Fibroblast of lung (primary cell): ENCODE measurements around the gene BCAR1. TPM values are rescaled to one million over a fixed set of nuclear protein-coding genes. Genes with fewer than 3 reads are reported as not detected.
"Not testable (repeated sequence)": the region's sequence is repeated elsewhere in the genome, so short reads cannot be mapped to it uniquely, and the experiment has no call there.

Source experiments
- DNase-seq, 2 donors: peaks; one replicate each; pipeline versions ENCODE4 v3.0.0 to v3.0.0-alpha.2; 2010; ENCODE audit warnings: low read depth in 2 of 2
- H2AFZ ChIP-seq: 2 replicates; pipeline ENCODE4 v1.5.1; 2012; ENCODE audit warnings: low read length, control low read depth, inconsistent platforms
- H3K27ac ChIP-seq: 2 replicates; pipeline ENCODE4 v1.5.1; 2011; ENCODE audit warnings: low read length, control low read depth; ENCODE audit not compliant: insufficient read depth
- H3K27me3 ChIP-seq: 2 replicates; pipeline ENCODE4 v1.5.1; 2011; ENCODE audit warnings: mild to moderate bottlenecking, low read length; ENCODE audit not compliant: control insufficient read depth, insufficient read depth
- H3K36me3 ChIP-seq: 2 replicates; pipeline ENCODE4 v1.5.1; 2011; ENCODE audit warnings: low read length; ENCODE audit not compliant: control insufficient read depth, insufficient read depth
- H3K4me1 ChIP-seq: 2 replicates; pipeline ENCODE4 v1.5.1; 2011; ENCODE audit warnings: low read length; ENCODE audit not compliant: control insufficient read depth, insufficient read depth; ENCODE audit errors: extremely low read depth
- H3K4me2 ChIP-seq: 2 replicates; pipeline ENCODE4 v1.5.1; 2011; ENCODE audit warnings: low read length, control low read depth; ENCODE audit not compliant: insufficient read depth; ENCODE audit errors: extremely low read depth
- H3K4me3 ChIP-seq, 4 experiments: fragments of 200-600 bp in 1 of 4; sonication (generic) in 1 of 4; replicated peaks in 1 of 4; 2 replicates each; pipeline ENCODE4 v1.5.1; 2011 to 2016; ENCODE audit warnings: low read length in 4 of 4, low read depth in 3 of 4, mild to moderate bottlenecking in 3 of 4, control low read depth in 2 of 4, inconsistent platforms in 1 of 4, mixed read lengths in 1 of 4; ENCODE audit not compliant: insufficient read depth in 1 of 4; ENCODE audit errors: control extremely low read depth in 1 of 4
- H3K79me2 ChIP-seq: 2 replicates; pipeline ENCODE4 v1.5.1; 2012; ENCODE audit warnings: mild to moderate bottlenecking, low read length, inconsistent platforms; ENCODE audit not compliant: control insufficient read depth, insufficient read depth
- H3K9ac ChIP-seq: 2 replicates; pipeline ENCODE4 v1.5.1; 2011; ENCODE audit warnings: mild to moderate bottlenecking, low read length, control low read depth; ENCODE audit not compliant: insufficient read depth
- H3K9me3 ChIP-seq: 2 replicates; pipeline ENCODE4 v1.5.1; 2012; ENCODE audit warnings: low read depth, low read length; ENCODE audit not compliant: control insufficient read depth, insufficient read depth
- H4K20me1 ChIP-seq: 2 replicates; pipeline ENCODE4 v1.5.1; 2011; ENCODE audit warnings: low read length; ENCODE audit not compliant: control insufficient read depth, insufficient read depth; ENCODE audit errors: extremely low read depth
- EZH2 ChIP-seq: IDR thresholded peaks from 2 replicates; pipeline ENCODE4 v1.5.1; 2012; ENCODE audit warnings: low read length, control low read depth, mild to moderate bottlenecking; ENCODE audit errors: missing control alignments
- polyA plus RNA-seq, 2 donors: library from polyadenylated mRNA; depleted of rRNA in 1 of 2; stranded (reverse) in 1 of 2; unstranded in 1 of 2; fragments of >200 nt; gene quantifications; 2 replicates each; pipeline ENCODE4 v1.2.1, GENCODE V29; 2011 to 2012; ENCODE audit warnings: missing spikeins in 1 of 2
- total RNA-seq: library from RNA; depleted of rRNA; stranded (reverse); fragments of >200 nt; gene quantifications from 2 replicates; pipeline ENCODE4 v1.2.1, GENCODE V29; 2014
- TF ChIP-seq, protein P1 (sequence below), 2 donors: IDR thresholded peaks in 1 of 2; conservative IDR thresholded peaks in 1 of 2; 1 replicate in 1 of 2; 2 replicates in 1 of 2; pipeline ENCODE4 v1.5.1; 2011 to 2012; ENCODE audit warnings: low read length in 2 of 2, control low read depth in 1 of 2, inconsistent platforms in 1 of 2, low read depth in 1 of 2, mild to moderate bottlenecking in 1 of 2

The BCAR1 gene
- total and polyA plus RNA-seq, 2 donors (not counting 1 experiment from before 2014, with no cell fraction given), result 36.8 to 66.5 TPM

GRCh38 chr16:75217389-75217851 is 34.0 kb downstream of the BCAR1 start:
- Histone ChIP-seq H3K9ac (no peak overlapping the region), H3K4me2 (no peak overlapping the region), H3K79me2 (no peaks in the 10 kb centered on the region), H4K20me1 (no peaks in the 10 kb centered on the region), H2AFZ (no peak overlapping the region), H3K36me3 (no peaks in the 10 kb centered on the region), H3K4me1 (no peaks in the 10 kb centered on the region), H3K4me3 (no peak overlapping the region), H3K27me3 (no peaks in the 10 kb centered on the region), H3K9me3 (no peaks in the 10 kb centered on the region), H3K27ac (no peak overlapping the region)
- no peak for DNase-seq
- TF ChIP-seq EZH2, result no peak
- TF ChIP-seq, protein P1, sequence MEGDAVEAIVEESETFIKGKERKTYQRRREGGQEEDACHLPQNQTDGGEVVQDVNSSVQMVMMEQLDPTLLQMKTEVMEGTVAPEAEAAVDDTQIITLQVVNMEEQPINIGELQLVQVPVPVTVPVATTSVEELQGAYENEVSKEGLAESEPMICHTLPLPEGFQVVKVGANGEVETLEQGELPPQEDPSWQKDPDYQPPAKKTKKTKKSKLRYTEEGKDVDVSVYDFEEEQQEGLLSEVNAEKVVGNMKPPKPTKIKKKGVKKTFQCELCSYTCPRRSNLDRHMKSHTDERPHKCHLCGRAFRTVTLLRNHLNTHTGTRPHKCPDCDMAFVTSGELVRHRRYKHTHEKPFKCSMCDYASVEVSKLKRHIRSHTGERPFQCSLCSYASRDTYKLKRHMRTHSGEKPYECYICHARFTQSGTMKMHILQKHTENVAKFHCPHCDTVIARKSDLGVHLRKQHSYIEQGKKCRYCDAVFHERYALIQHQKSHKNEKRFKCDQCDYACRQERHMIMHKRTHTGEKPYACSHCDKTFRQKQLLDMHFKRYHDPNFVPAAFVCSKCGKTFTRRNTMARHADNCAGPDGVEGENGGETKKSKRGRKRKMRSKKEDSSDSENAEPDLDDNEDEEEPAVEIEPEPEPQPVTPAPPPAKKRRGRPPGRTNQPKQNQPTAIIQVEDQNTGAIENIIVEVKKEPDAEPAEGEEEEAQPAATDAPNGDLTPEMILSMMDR (conservative IDR thresholded peaks at IDR 0.05 in 1 of 2, IDR thresholded peaks at IDR 0.05 in 1 of 2; ENCODE audit: low read depth in 1 of 2, low read length in 2 of 2), result no peak

- Histone ChIP-seq H3K27ac (no peak overlapping the region), H3K4me2 (no peak overlapping the region), H3K9me3 (no peaks in the 10 kb centered on the region), H3K4me3 (no peak overlapping the region), H3K36me3 (no peaks in the 10 kb centered on the region), H2AFZ (no peak overlapping the region), H3K27me3 (no peaks in the 10 kb centered on the region), H3K4me1 (no peaks in the 10 kb centered on the region), H4K20me1 (no peaks in the 10 kb centered on the region), H3K9ac (no peak overlapping the region), H3K79me2 (no peaks in the 10 kb centered on the region)
- TF ChIP-seq, protein P1 (conservative IDR thresholded peaks at IDR 0.05 in 1 of 2, IDR thresholded peaks at IDR 0.05 in 1 of 2; ENCODE audit: low read depth in 1 of 2, low read length in 2 of 2), result no peak
- TF ChIP-seq EZH2, result no peak
- DNase-seq, result no peak
These were observed 34.8 kb downstream of the BCAR1 start for GRCh38 chr16:75216576-75216975.

- TF ChIP-seq EZH2, result no peak
- TF ChIP-seq, protein P1 (conservative IDR thresholded peaks at IDR 0.05 in 1 of 2, IDR thresholded peaks at IDR 0.05 in 1 of 2; ENCODE audit: low read depth in 1 of 2, low read length in 2 of 2), result no peak
- Histone ChIP-seq H3K9me3 (no peaks in the 10 kb centered on the region), H3K27me3 (no peaks in the 10 kb centered on the region), H3K4me2 (no peak overlapping the region), H3K27ac (no peak overlapping the region), H3K4me3 (no peak overlapping the region), H2AFZ (no peak overlapping the region), H3K79me2 (no peaks in the 10 kb centered on the region), H4K20me1 (no peaks in the 10 kb centered on the region), H3K36me3 (no peaks in the 10 kb centered on the region), H3K9ac (no peak overlapping the region), H3K4me1 (no peaks in the 10 kb centered on the region)
- peak in 1 of 2 donors; percentile 50 for DNase-seq
These were observed 35.3 kb downstream of the BCAR1 start for GRCh38 chr16:75216127-75216526.

GRCh38 chr16:75211286-75211685 is 40.1 kb downstream of the BCAR1 start:
- H3K4me3 ChIP-seq, H3K4me1 ChIP-seq, H4K20me1 ChIP-seq, H3K36me3 ChIP-seq, H3K27ac ChIP-seq, H3K9ac ChIP-seq, H3K9me3 ChIP-seq, H3K4me2 ChIP-seq, H3K27me3 ChIP-seq, DNase-seq, H3K79me2 ChIP-seq, H2AFZ ChIP-seq: not testable (repeated sequence)
